ENCODE results near the gene RAB10. TPM values are rescaled to one million over a fixed set of nuclear protein-coding genes. Genes with fewer than 3 reads are reported as not detected.

Gene RAB10
- total and polyA plus RNA-seq, 9 of the 15 experiments (the other 6 are each of a cell fraction or from before 2014, with no cell fraction given), result 25.1 to 214 (median 157) TPM

GRCh38 chr2:26068602-26069298 is 34.9 kb downstream of the RAB10 start (continued):
- no peak for TF ChIP-seq ZNF277 (CRISPR knock-in tag; IDR thresholded peaks at IDR 0.05; ENCODE audit: borderline replicate concordance)
- no peak for TF ChIP-seq ARID2 (IDR thresholded peaks at IDR 0.05)
- no peak for TF ChIP-seq HNRNPLL (IDR thresholded peaks at IDR 0.05; ENCODE audit: low read depth, low read length, poor library complexity, severe bottlenecking)
- no peak for TF ChIP-seq POLR3A (IDR thresholded peaks at IDR 0.05; ENCODE audit: borderline replicate concordance, extremely low read depth, insufficient read depth, insufficient read length)
- no peak for TF ChIP-seq ZNF408 (CRISPR knock-in tag; IDR thresholded peaks at IDR 0.05; ENCODE audit: low read depth)
- peak; percentile 99 for TF ChIP-seq C11orf30 (IDR thresholded peaks at IDR 0.05; ENCODE audit: low read depth)
- TF ChIP-seq CTCF (IDR thresholded peaks at IDR 0.05 in 2 of 3, conservative IDR thresholded peaks at IDR 0.05 in 1 of 3; ENCODE audit: insufficient read depth in 2 of 3, low read depth in 1 of 3, low read length in 3 of 3), result no peak
- TF ChIP-seq RFX1 (IDR thresholded peaks at IDR 0.05), result no peak
- peak; percentile 65 for TF ChIP-seq CXXC5 (CRISPR knock-in tag; IDR thresholded peaks at IDR 0.05)
- no peak for TF ChIP-seq HIVEP1 (CRISPR knock-in tag; IDR thresholded peaks at IDR 0.05)
- no peak for TF ChIP-seq RHOXF2B (CRISPR knock-in tag; conservative IDR thresholded peaks at IDR 0.05)
- no peak for TF ChIP-seq ZNF3 (CRISPR knock-in tag; IDR thresholded peaks at IDR 0.05)
- no peak for TF ChIP-seq NCOA6 (IDR thresholded peaks at IDR 0.05)
- peak; percentile 78; the same call in 1 of the 2 replicates for TF ChIP-seq SMAD3 (CRISPR knock-in tag; conservative IDR thresholded peaks at IDR 0.05)
- TF ChIP-seq ETV5 (CRISPR knock-in tag; IDR thresholded peaks at IDR 0.05; ENCODE audit: low read depth), result peak; percentile 80; the same call in 1 of the 2 replicates
- TF ChIP-seq RBFOX2 (IDR thresholded peaks at IDR 0.05; ENCODE audit: low read depth, low read length), result peak; percentile 55; the same call in 1 of the 2 replicates
- TF ChIP-seq SMARCE1 (IDR thresholded peaks at IDR 0.05), result peak; percentile 95
- TF ChIP-seq XRCC4 (IDR thresholded peaks at IDR 0.05; ENCODE audit: extremely low read depth, insufficient read depth, insufficient read length), result no peak
- TF ChIP-seq MECOM (CRISPR knock-in tag; IDR thresholded peaks at IDR 0.05), result no peak
- TF ChIP-seq ELF1 (tag; IDR thresholded peaks at IDR 0.05), result no peak
- peak; percentile 83 for TF ChIP-seq STAT5A (IDR thresholded peaks at IDR 0.05; ENCODE audit: borderline replicate concordance, low read length)
- TF ChIP-seq CCNT2 (IDR thresholded peaks at IDR 0.05; ENCODE audit: borderline replicate concordance, extremely low read depth, insufficient read length, low read depth, low read length), result peak; percentile 89
- peak; percentile 99 for TF ChIP-seq BRD9 (IDR thresholded peaks at IDR 0.05; ENCODE audit: low read depth, partially characterized antibody)
- TF ChIP-seq RAD21 (CRISPR knock-in tag; conservative IDR thresholded peaks at IDR 0.05 in 1 of 2, IDR thresholded peaks at IDR 0.05 in 1 of 2), result 0 out of 4 replicates have a peak, but pooled peaks of 1 of the 2 experiments have one; percentile 4
- TF ChIP-seq SMARCC2 (IDR thresholded peaks at IDR 0.05; ENCODE audit: low read depth), result peak; percentile 93
- no peak for TF ChIP-seq CHD1 (IDR thresholded peaks at IDR 0.05; ENCODE audit: low read length)
- peak; percentile 97 for TF ChIP-seq BACH1 (tag; IDR thresholded peaks at IDR 0.05)
